OCI-LY1 (cell line): ENCODE data around the gene PSTPIP2.
"Not testable (repeated sequence)": the region's sequence is repeated elsewhere in the genome, so short reads cannot be mapped to it uniquely, and the experiment has no call there.

Experiments used
- H2AFZ ChIP-seq: fragments of 200-600 bp; sonication (generic), shearing (Covaris generic); 2 replicates; pipeline ENCODE4 v1.6.0; 2014; ENCODE audit warnings: antibody characterized with exemption, mild to moderate bottlenecking, low read length
- H3F3A ChIP-seq: fragments of 200-600 bp; sonication (generic), shearing (Covaris generic); 2 replicates; pipeline ENCODE4 v1.6.0; 2014; ENCODE audit warnings: mild to moderate bottlenecking, antibody characterized with exemption, low read length, moderate library complexity; ENCODE audit not compliant: insufficient read depth
- H3K27ac ChIP-seq: fragments of 200-600 bp; sonication (generic); 2 replicates; pipeline ENCODE4 v1.5.1; 2014; ENCODE audit warnings: low read length, mixed run types, mild to moderate bottlenecking, low read depth; ENCODE audit not compliant: poor library complexity, severe bottlenecking
- H3K27me3 ChIP-seq: fragments of 200-600 bp; sonication (generic); 2 replicates; pipeline ENCODE4 v1.6.0; 2014; ENCODE audit warnings: antibody characterized with exemption, mild to moderate bottlenecking, low read length, moderate library complexity; ENCODE audit not compliant: insufficient read depth
- H3K36me3 ChIP-seq: fragments of 200-600 bp; sonication (generic); 2 replicates; pipeline ENCODE4 v1.6.1; 2014; ENCODE audit warnings: mild to moderate bottlenecking, antibody characterized with exemption, low read length, moderate library complexity, mixed read lengths; ENCODE audit not compliant: insufficient read depth
- H3K4me1 ChIP-seq: fragments of 200-600 bp; sonication (generic); 2 replicates; pipeline ENCODE4 v1.5.1; 2014; ENCODE audit warnings: mild to moderate bottlenecking, low read length, moderate library complexity; ENCODE audit not compliant: insufficient read depth, severe bottlenecking
- H3K4me2 ChIP-seq: fragments of 200-600 bp; sonication (generic), shearing (Covaris generic); 2 replicates; pipeline ENCODE4 v1.6.1; 2014; ENCODE audit warnings: low read length
- H3K4me3 ChIP-seq: fragments of 200-600 bp; sonication (generic); 2 replicates; pipeline ENCODE4 v1.5.1; 2014; ENCODE audit warnings: low read length, low read depth, mild to moderate bottlenecking, mixed read lengths; ENCODE audit not compliant: poor library complexity, severe bottlenecking
- H3K79me2 ChIP-seq: fragments of 200-600 bp; shearing (Covaris generic); 2 replicates; pipeline ENCODE4 v1.6.1; 2016; ENCODE audit warnings: mixed run types, low read length, mixed read lengths; ENCODE audit not compliant: insufficient read depth
- H3K9ac ChIP-seq: fragments of 200-600 bp; sonication (generic), shearing (Covaris generic); 2 replicates; pipeline ENCODE4 v1.6.1; 2014; ENCODE audit warnings: mild to moderate bottlenecking, low read length, mixed read lengths
- H3K9me2 ChIP-seq: fragments of 200-600 bp; sonication (generic), shearing (Covaris generic); 2 replicates; pipeline ENCODE4 v1.6.1; 2014; ENCODE audit warnings: low read depth, mild to moderate bottlenecking, low read length, mixed read lengths
- H3K9me3 ChIP-seq: fragments of 200-600 bp; shearing (Covaris generic); 2 replicates; pipeline ENCODE4 v1.6.1; 2014; ENCODE audit warnings: low read length, mixed read lengths
- H4K20me1 ChIP-seq: fragments of 200-600 bp; sonication (generic), shearing (Covaris generic); 2 replicates; pipeline ENCODE4 v1.6.0; 2016; ENCODE audit warnings: mild to moderate bottlenecking, low read length; ENCODE audit not compliant: insufficient read depth
- EZH2 ChIP-seq: fragments of 200-600 bp; sonication (generic), shearing (Covaris generic); IDR thresholded peaks from 2 replicates; pipeline ENCODE4 v1.8.0; 2017; ENCODE audit warnings: borderline replicate concordance, mixed run types, mild to moderate bottlenecking, antibody characterized with exemption, low read length, moderate library complexity, mixed read lengths
- TF ChIP-seq, protein P1 (sequence below): fragments of 200-600 bp; sonication (generic), shearing (Covaris generic); IDR thresholded peaks from 2 replicates; pipeline ENCODE4 v1.5.1; 2017; ENCODE audit warnings: mild to moderate bottlenecking, antibody characterized with exemption, low read length, moderate library complexity, mixed read lengths

The PSTPIP2 gene

DNA sequence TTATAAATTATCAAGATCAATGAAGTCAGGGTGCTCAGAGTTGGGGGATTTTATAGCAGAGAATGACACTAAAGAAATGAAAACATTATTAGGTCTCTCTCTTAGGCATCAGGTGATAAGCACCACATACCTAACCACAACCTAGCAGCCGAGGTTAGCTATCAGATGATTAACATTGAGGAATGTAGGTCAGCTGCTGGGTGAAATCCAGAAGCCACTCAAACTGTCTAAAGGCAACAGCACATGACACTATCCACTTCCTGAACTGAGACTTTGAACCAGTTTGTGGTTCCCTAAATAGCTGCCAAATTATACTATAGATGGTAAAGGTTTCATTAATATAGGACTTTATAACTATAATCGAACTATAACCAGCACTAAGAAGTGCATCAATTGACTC lies 109.6 kb downstream of the PSTPIP2 start:
- Histone ChIP-seq H3F3A (no peaks in the 10 kb centered on the region), H3K9ac (no peak overlapping the region), H3K9me2 (no peaks in the 10 kb centered on the region), H3K4me1 (peaks cover 4% of the 10 kb centered on the region), H3K9me3 (no peaks in the 10 kb centered on the region), H3K27ac (no peak overlapping the region), H2AFZ (no peak overlapping the region), H4K20me1 (no peaks in the 10 kb centered on the region), H3K27me3 (no peaks in the 10 kb centered on the region), H3K79me2 (peaks cover 10% of the 10 kb centered on the region), H3K4me3 (no peak overlapping the region), H3K36me3 (peaks cover 7% of the 10 kb centered on the region; the same call in 1 of the 2 replicates), H3K4me2 (no peak overlapping the region)
- TF ChIP-seq, protein P1, sequence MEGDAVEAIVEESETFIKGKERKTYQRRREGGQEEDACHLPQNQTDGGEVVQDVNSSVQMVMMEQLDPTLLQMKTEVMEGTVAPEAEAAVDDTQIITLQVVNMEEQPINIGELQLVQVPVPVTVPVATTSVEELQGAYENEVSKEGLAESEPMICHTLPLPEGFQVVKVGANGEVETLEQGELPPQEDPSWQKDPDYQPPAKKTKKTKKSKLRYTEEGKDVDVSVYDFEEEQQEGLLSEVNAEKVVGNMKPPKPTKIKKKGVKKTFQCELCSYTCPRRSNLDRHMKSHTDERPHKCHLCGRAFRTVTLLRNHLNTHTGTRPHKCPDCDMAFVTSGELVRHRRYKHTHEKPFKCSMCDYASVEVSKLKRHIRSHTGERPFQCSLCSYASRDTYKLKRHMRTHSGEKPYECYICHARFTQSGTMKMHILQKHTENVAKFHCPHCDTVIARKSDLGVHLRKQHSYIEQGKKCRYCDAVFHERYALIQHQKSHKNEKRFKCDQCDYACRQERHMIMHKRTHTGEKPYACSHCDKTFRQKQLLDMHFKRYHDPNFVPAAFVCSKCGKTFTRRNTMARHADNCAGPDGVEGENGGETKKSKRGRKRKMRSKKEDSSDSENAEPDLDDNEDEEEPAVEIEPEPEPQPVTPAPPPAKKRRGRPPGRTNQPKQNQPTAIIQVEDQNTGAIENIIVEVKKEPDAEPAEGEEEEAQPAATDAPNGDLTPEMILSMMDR: no peak
- TF ChIP-seq EZH2: no peak

DNA sequence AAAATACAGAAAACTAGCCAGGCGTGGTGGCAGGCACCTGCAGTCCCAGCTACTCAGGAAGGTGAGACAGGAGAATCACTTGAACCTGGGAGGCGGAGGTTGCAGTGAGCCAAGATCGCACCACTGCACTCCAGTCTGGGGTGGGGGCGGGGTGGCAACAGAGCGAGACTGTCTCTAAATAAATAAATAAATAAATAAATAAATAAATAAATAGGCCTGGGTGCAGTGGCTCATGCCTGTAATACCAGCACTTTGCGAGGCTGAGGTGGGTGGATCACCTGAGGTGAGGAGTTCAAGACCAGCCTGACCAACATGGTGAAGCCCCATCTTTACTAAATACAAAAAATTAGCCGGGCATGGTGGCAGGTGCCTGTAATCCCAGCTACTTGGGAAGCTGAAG lies 112.6 kb downstream of the PSTPIP2 start:
- not testable (repeated sequence) for H3K4me1 ChIP-seq, H4K20me1 ChIP-seq, H3K27me3 ChIP-seq, H3K27ac ChIP-seq, H3K9me3 ChIP-seq, H3F3A ChIP-seq, H3K9me2 ChIP-seq, H3K4me3 ChIP-seq, H2AFZ ChIP-seq, H3K9ac ChIP-seq, H3K4me2 ChIP-seq, H3K79me2 ChIP-seq
- peaks cover 12% of the 10 kb centered on the region; the same call in 1 of the 2 replicates for H3K36me3 ChIP-seq

DNA sequence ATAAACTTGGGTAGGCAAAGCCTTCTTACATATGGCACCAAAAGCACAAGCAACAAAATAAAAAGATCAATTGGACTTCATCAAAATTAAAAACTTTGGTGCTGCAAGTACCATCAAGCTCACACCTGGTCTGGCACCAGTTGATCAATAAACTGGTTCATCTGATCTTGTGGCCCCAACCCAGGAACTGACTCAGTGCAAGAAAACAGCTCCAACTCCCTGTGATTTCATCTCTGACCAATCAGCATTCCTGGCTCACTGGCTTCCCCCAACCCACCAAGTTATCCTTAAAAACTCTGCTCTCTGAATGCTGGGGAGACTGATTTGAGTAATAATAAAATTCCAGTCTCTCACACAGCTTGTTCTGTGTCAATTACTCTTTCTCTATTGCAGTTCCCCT lies 113.3 kb downstream of the PSTPIP2 start:
- Histone ChIP-seq H3K9me3 (no peaks in the 10 kb centered on the region), H3K9me2 (no peaks in the 10 kb centered on the region), H3K4me3 (no peak overlapping the region), H3F3A (no peaks in the 10 kb centered on the region), H3K4me2 (no peak overlapping the region), H3K27ac (no peak overlapping the region), H4K20me1 (no peaks in the 10 kb centered on the region), H3K9ac (no peak overlapping the region), H3K36me3 (peaks cover 20% of the 10 kb centered on the region), H3K79me2 (0 out of 2 replicates have a peak, but pooled peaks cover 4% of the 10 kb centered on the region), H3K4me1 (no peaks in the 10 kb centered on the region), H2AFZ (no peak overlapping the region), H3K27me3 (no peaks in the 10 kb centered on the region)
- no peak for TF ChIP-seq EZH2
- TF ChIP-seq, protein P1: no peak

DNA sequence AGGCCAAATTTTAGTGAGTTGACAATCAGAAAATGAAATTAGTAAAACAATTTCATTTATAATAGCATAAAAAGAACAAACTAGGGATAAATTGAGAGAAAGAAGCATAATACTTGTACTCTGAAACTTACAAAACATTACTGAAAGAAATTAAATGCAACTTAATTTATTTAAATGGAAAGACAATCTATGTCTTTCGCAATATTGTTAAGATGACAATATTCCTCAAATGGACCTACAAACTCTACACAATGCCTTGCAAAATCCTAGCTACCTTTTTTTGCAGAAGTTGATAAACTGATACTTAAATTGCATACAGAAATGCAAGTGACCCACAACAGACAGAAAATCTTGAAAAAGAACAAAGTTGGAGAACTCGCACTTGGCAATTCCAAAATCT lies 114.0 kb downstream of the PSTPIP2 start:
- H3K4me2 ChIP-seq: no peak overlapping the region
- no peaks in the 10 kb centered on the region for H3K9me2 ChIP-seq
- H2AFZ ChIP-seq: no peak overlapping the region
- TF ChIP-seq EZH2: no peak
- TF ChIP-seq, protein P1: no peak
- peaks cover 27% of the 10 kb centered on the region for H3K36me3 ChIP-seq
- no peaks in the 10 kb centered on the region for H3K9me3 ChIP-seq
- H3K79me2 ChIP-seq: 0 out of 2 replicates have a peak, but pooled peaks cover 4% of the 10 kb centered on the region
- H3F3A ChIP-seq: no peaks in the 10 kb centered on the region
- no peaks in the 10 kb centered on the region for H3K27me3 ChIP-seq
- H3K4me1 ChIP-seq: no peaks in the 10 kb centered on the region
- H3K4me3 ChIP-seq: no peak overlapping the region
- no peak overlapping the region for H3K27ac ChIP-seq
- H3K9ac ChIP-seq: no peak overlapping the region
- no peaks in the 10 kb centered on the region for H4K20me1 ChIP-seq
